Omental fat pad (tissue), 4 donors: ENCODE data around the gene POMP. TPM values are rescaled to one million over a fixed set of nuclear protein-coding genes. Genes with fewer than 3 reads are reported as not detected.
A peak's percentile ranks its signal among the peaks of the same experiment; 100 is the strongest.
"Not testable (repeated sequence)": the region's sequence is repeated elsewhere in the genome, so short reads cannot be mapped to it uniquely, and the experiment has no call there.

Experiments
- ATAC-seq: fragments of 150-250 bp; one replicate; pipeline ENCODE4 v1.9.1; 2016; ENCODE audit warnings: mild to moderate bottlenecking, moderate library complexity; ENCODE audit not compliant: low FRiP score
- DNase-seq: peaks from one replicate; pipeline ENCODE4 v3.0.0-alpha.2; 2019; ENCODE audit warnings: low spot score
- total RNA-seq, 4 donors: library from RNA; depleted of rRNA; stranded (reverse); fragments of >200 nt; gene quantifications; one replicate each; pipeline ENCODE4 v1.1.0, GENCODE V29; 2016
- TF ChIP-seq, protein P1 (sequence below), 3 donors: fragments of 450-650 bp; IDR thresholded peaks; one replicate each; pipeline ENCODE4 v1.5.1; 2016 to 2017; ENCODE audit warnings: antibody characterized with exemption in 3 of 3, mild to moderate bottlenecking in 3 of 3, moderate library complexity in 2 of 3

Gene POMP
- total RNA-seq, 4 donors from 2014 or later, result 67.4 to 85.0 (median 81.4) TPM

DNA sequence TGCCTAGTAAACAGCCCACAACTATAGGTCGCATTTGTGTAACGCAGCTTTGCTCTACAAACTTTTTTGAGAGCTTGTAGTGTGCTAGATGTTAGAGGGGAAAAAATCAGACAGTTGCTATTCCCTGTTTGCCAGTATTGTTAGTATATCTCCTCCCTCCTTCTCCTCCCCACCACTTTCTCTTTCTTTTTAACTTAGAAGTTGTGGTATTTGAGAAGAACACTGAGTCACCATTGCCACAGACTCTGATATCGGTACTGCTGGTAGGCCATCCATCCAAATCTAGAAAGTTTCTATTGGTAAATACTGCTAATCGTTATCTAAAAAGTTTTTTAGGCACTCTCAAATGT lies 666 bp downstream of the POMP start:
- ATAC-seq (peak; percentile 46), DNase-seq (no peak)
- TF ChIP-seq, protein P1, sequence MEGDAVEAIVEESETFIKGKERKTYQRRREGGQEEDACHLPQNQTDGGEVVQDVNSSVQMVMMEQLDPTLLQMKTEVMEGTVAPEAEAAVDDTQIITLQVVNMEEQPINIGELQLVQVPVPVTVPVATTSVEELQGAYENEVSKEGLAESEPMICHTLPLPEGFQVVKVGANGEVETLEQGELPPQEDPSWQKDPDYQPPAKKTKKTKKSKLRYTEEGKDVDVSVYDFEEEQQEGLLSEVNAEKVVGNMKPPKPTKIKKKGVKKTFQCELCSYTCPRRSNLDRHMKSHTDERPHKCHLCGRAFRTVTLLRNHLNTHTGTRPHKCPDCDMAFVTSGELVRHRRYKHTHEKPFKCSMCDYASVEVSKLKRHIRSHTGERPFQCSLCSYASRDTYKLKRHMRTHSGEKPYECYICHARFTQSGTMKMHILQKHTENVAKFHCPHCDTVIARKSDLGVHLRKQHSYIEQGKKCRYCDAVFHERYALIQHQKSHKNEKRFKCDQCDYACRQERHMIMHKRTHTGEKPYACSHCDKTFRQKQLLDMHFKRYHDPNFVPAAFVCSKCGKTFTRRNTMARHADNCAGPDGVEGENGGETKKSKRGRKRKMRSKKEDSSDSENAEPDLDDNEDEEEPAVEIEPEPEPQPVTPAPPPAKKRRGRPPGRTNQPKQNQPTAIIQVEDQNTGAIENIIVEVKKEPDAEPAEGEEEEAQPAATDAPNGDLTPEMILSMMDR (IDR thresholded peaks at IDR 0.05), result no peak

GRCh38 chr13:28666897-28667488 lies 8.1 kb downstream of the POMP start:
- TF ChIP-seq, protein P1 (IDR thresholded peaks at IDR 0.05), result no peak
- DNase-seq, result no peak
- no peak for ATAC-seq

DNA sequence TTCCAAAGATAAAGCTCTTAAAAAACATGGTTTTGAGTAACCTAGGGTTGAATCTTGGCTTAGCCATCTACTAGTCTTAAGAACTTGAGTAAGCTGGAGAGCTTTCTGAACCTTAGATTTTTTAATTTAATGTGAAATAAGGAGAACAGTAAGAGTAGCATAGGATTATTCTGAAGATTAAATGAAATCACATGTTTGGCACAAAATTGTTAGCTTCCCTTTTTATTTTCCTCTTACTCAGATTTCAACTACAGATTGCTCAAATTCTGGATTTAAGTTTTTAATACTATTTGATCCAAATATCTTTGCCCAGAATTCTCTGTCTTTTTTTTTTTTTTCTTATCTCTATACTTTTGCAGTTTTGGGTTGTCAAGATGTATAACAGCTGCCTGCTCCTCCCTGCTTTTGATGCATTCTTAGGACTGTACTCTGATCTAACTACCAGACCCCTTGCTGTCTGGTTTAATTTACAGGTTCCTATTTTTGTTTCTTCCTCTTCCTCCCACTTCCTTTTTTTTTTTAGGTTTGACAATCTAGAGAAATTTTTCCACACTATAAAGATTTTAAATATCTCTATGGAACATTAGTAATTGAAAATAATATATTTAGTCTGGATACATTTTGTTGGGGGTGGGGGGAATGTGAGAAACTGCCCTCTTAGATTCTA lies 12.3 kb downstream of the POMP start:
- DNase-seq (no peak), ATAC-seq (no peak)
- TF ChIP-seq, protein P1 (IDR thresholded peaks at IDR 0.05), result no peak

- DNase-seq, result no peak
- no peak for ATAC-seq
- TF ChIP-seq, protein P1 (IDR thresholded peaks at IDR 0.05), result no peak
These were observed 19.9 kb downstream of the POMP start for GRCh38 chr13:28678809-28679208.

- ATAC-seq, result no peak
- TF ChIP-seq, protein P1 (IDR thresholded peaks at IDR 0.05), result no peak
These were observed 20.7 kb downstream of the POMP start for GRCh38 chr13:28679628-28680027.

DNA sequence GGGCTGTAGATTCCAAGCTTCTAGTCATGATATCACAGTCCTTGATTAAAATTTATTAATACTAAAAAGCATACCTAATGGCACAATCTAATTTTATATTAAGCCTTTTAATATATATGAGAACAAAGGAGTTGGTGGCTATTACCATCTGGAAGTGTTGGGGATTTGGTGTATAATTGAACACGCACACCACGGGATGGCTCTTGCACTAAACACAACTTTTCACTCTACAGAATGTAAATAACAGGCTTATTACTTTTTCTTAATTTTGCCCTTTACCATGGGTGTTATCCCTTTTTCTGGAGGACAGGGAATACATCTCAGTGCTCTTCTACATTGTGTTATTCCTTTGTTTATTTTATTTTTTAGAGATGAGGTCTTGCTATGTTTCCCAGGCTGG lies 21.6 kb downstream of the POMP start:
- TF ChIP-seq, protein P1 (IDR thresholded peaks at IDR 0.05), result no peak
- no peak for ATAC-seq
- no peak for DNase-seq

More at GRCh38 chr13:28679628-28680027, 20.7 kb downstream of the POMP start:
- no peak for DNase-seq

DNA sequence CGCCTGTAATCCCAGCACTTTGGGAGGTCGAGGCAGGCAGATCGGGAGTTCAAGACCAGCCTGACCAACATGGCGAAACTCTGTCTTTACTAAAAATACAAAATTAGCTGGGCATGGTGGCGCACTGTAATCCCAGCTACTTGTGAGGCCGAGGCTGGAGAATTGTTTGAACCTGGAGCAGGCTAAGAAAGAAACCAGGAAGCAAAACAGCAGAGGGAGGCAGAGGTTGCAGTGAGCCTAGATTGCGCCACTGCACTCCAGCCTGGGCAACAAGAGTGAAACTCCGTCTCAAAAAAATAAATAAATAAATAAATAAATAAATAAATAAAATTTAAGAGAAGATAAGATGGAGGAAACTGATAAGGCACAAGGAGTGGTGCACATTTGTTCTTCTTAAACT lies 24.2 kb downstream of the POMP start:
- ATAC-seq, DNase-seq: not testable (repeated sequence)
